Measurements from ENCODE around the gene KIF7. TPM values are rescaled to one million over a fixed set of nuclear protein-coding genes. Genes with fewer than 3 reads are reported as not detected.

Gene KIF7
- total RNA-seq, 2 experiments from 2014 or later: 0.92 to 0.95 TPM

- no peaks in the 10 kb centered on the region for H3K9me3 Mint-ChIP-seq
- no peak for DNase-seq
- CTCF ChIA-PET: no interaction called here
- intact Hi-C loops (cut with micrococcal nuclease): no loop called here
- H3K4me3 Mint-ChIP-seq: no peak overlapping the region
- no peak overlapping the region for H3K27ac Mint-ChIP-seq
- POLR2A ChIA-PET: no interaction called here
- peaks cover 13% of the 10 kb centered on the region for H3K36me3 Mint-ChIP-seq
- H3K4me1 Mint-ChIP-seq (ENCODE audit: low read depth): no peaks in the 10 kb centered on the region
- H3K27me3 Mint-ChIP-seq: no peaks in the 10 kb centered on the region
Observed at GRCh38 chr15:89632563-89633430, 22.5 kb downstream of the KIF7 start.

GRCh38 chr15:89631902-89632264, 23.4 kb downstream of the KIF7 start:
- H3K27ac Mint-ChIP-seq: no peak overlapping the region
- H3K4me3 Mint-ChIP-seq: no peak overlapping the region
- POLR2A ChIA-PET: no interaction called here
- intact Hi-C loops (cut with micrococcal nuclease): no loop called here
- CTCF ChIA-PET: no interaction called here
- no peak for DNase-seq
- peaks cover 14% of the 10 kb centered on the region for H3K36me3 Mint-ChIP-seq
- H3K27me3 Mint-ChIP-seq: no peaks in the 10 kb centered on the region
- H3K4me1 Mint-ChIP-seq (ENCODE audit: low read depth): no peaks in the 10 kb centered on the region
- H3K9me3 Mint-ChIP-seq: no peaks in the 10 kb centered on the region

GRCh38 chr15:89630974-89631901, 24.0 kb downstream of the KIF7 start:
- POLR2A ChIA-PET: no interaction called here
- CTCF ChIA-PET: no interaction called here
- Mint-ChIP-seq H3K4me3 (no peak overlapping the region), H3K9me3 (no peaks in the 10 kb centered on the region), H3K4me1 (ENCODE audit: low read depth) (no peaks in the 10 kb centered on the region), H3K27ac (no peak overlapping the region), H3K27me3 (no peaks in the 10 kb centered on the region), H3K36me3 (peaks cover 19% of the 10 kb centered on the region)
- DNase-seq: no peak
- intact Hi-C loops (cut with micrococcal nuclease): no loop called here

GRCh38 chr15:89630260-89630659, 25.0 kb downstream of the KIF7 start:
- no peaks in the 10 kb centered on the region for H3K4me1 Mint-ChIP-seq (ENCODE audit: low read depth)
- no peak overlapping the region for H3K27ac Mint-ChIP-seq
- H3K4me3 Mint-ChIP-seq: no peak overlapping the region
- intact Hi-C loops (cut with micrococcal nuclease): no loop called here
- no peaks in the 10 kb centered on the region for H3K27me3 Mint-ChIP-seq
- H3K9me3 Mint-ChIP-seq: no peaks in the 10 kb centered on the region
- H3K36me3 Mint-ChIP-seq: peaks cover 28% of the 10 kb centered on the region
- DNase-seq: no peak
- ChIA-PET POLR2A (no interaction called here), CTCF (no interaction called here)

GRCh38 chr15:89629829-89630228, 25.4 kb downstream of the KIF7 start:
- Mint-ChIP-seq H3K9me3 (no peaks in the 10 kb centered on the region), H3K36me3 (peaks cover 28% of the 10 kb centered on the region), H3K27ac (no peak overlapping the region), H3K4me3 (no peak overlapping the region), H3K4me1 (ENCODE audit: low read depth) (no peaks in the 10 kb centered on the region), H3K27me3 (no peaks in the 10 kb centered on the region)
- ChIA-PET CTCF (no interaction called here), POLR2A (no interaction called here)
- intact Hi-C loops (cut with micrococcal nuclease): no loop called here
- DNase-seq: no peak

GRCh38 chr15:89628806-89629715, 26.2 kb downstream of the KIF7 start:
- DNase-seq: no peak
- Mint-ChIP-seq H3K27me3 (no peaks in the 10 kb centered on the region), H3K27ac (no peak overlapping the region), H3K36me3 (peaks cover 36% of the 10 kb centered on the region), H3K9me3 (no peaks in the 10 kb centered on the region), H3K4me3 (no peak overlapping the region), H3K4me1 (ENCODE audit: low read depth) (no peaks in the 10 kb centered on the region)
- POLR2A ChIA-PET: no interaction called here
- CTCF ChIA-PET: no interaction called here
- intact Hi-C loops (cut with micrococcal nuclease): no loop called here

GRCh38 chr15:89628301-89628700, 27.0 kb downstream of the KIF7 start:
- Mint-ChIP-seq H3K36me3 (peaks cover 43% of the 10 kb centered on the region), H3K9me3 (no peaks in the 10 kb centered on the region), H3K27ac (no peak overlapping the region), H3K4me1 (ENCODE audit: low read depth) (no peaks in the 10 kb centered on the region), H3K27me3 (no peaks in the 10 kb centered on the region), H3K4me3 (no peak overlapping the region)
- CTCF ChIA-PET: no interaction called here
- intact Hi-C loops (cut with micrococcal nuclease): no loop called here
- POLR2A ChIA-PET: no interaction called here
- DNase-seq: no peak

- ChIA-PET CTCF (no interaction called here), POLR2A (no interaction called here)
- H3K4me1 Mint-ChIP-seq (ENCODE audit: low read depth): no peaks in the 10 kb centered on the region
- no peak for DNase-seq
- no peak overlapping the region for H3K4me3 Mint-ChIP-seq
- H3K9me3 Mint-ChIP-seq: no peaks in the 10 kb centered on the region
- H3K27ac Mint-ChIP-seq: no peak overlapping the region
- H3K36me3 Mint-ChIP-seq: peaks cover 51% of the 10 kb centered on the region
- intact Hi-C loops (cut with micrococcal nuclease): no loop called here
- no peaks in the 10 kb centered on the region for H3K27me3 Mint-ChIP-seq
Observed at GRCh38 chr15:89627256-89627970, 27.9 kb downstream of the KIF7 start.

GRCh38 chr15:89625716-89626115, 29.6 kb downstream of the KIF7 start:
- Mint-ChIP-seq H3K9me3 (no peaks in the 10 kb centered on the region), H3K4me3 (no peak overlapping the region), H3K36me3 (peaks cover 60% of the 10 kb centered on the region), H3K27ac (no peak overlapping the region), H3K4me1 (ENCODE audit: low read depth) (no peaks in the 10 kb centered on the region), H3K27me3 (no peaks in the 10 kb centered on the region)
- intact Hi-C loops (cut with micrococcal nuclease): no loop called here
- ChIA-PET CTCF (no interaction called here), POLR2A (no interaction called here)
- no peak for DNase-seq

- DNase-seq: no peak
- ChIA-PET CTCF (interaction anchor here (0.6 kb wide), 1 partner anchor 54 kb away, joined by 3 read pairs; no protein-coding TSS in a partner anchor), POLR2A (no interaction called here)
- intact Hi-C loops (cut with micrococcal nuclease): no loop called here
- no peak overlapping the region for H3K27ac Mint-ChIP-seq
- no peaks in the 10 kb centered on the region for H3K27me3 Mint-ChIP-seq
- no peaks in the 10 kb centered on the region for H3K9me3 Mint-ChIP-seq
- peaks cover 62% of the 10 kb centered on the region for H3K36me3 Mint-ChIP-seq
- H3K4me3 Mint-ChIP-seq: no peak overlapping the region
- H3K4me1 Mint-ChIP-seq (ENCODE audit: low read depth): no peaks in the 10 kb centered on the region
Observed at GRCh38 chr15:89623165-89623564, 32.1 kb downstream of the KIF7 start.

- intact Hi-C loops (cut with micrococcal nuclease): no loop called here
- ChIA-PET CTCF (interaction anchor here (0.8 kb wide), 1 partner anchor 414 kb away, joined by 3 read pairs; no protein-coding TSS in a partner anchor), POLR2A (no interaction called here)
- no peaks in the 10 kb centered on the region for H3K4me1 Mint-ChIP-seq (ENCODE audit: low read depth)
- no peaks in the 10 kb centered on the region for H3K9me3 Mint-ChIP-seq
- H3K4me3 Mint-ChIP-seq: no peak overlapping the region
- H3K27ac Mint-ChIP-seq: no peak overlapping the region
- H3K27me3 Mint-ChIP-seq: no peaks in the 10 kb centered on the region
- peaks cover 65% of the 10 kb centered on the region for H3K36me3 Mint-ChIP-seq
- DNase-seq: no peak
Observed at GRCh38 chr15:89621547-89621946, 33.7 kb downstream of the KIF7 start.
